Measurements from ENCODE around the gene H2AZ1. TPM values are rescaled to one million over a fixed set of nuclear protein-coding genes. Genes with fewer than 3 reads are reported as not detected.
"Not testable (repeated sequence)": the region's sequence is repeated elsewhere in the genome, so short reads cannot be mapped to it uniquely, and the experiment has no call there.

H2AZ1 gene
- total RNA-seq, 1 donor from 2014 or later: 318 TPM

DNA sequence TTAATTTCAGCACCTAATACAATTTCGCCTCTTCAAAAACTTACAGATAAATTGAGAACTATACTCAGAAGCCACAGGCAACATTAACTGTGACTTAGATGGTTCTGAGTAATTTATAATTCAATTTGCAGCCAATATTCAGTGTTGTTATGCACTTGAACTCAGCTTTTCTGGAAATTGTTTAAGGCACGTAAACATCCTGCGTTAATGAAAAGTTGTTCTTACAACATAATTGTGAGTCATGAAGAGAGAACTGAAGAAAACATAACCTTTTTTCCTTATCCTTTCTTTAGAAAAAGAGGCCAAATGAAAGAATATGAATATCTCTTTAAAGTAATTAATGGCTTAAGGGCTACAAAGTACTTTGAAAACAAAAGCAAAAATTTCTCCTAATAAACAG lies 16.6 kb upstream of the H2AZ1 start:
- H3K9me3 Mint-ChIP-seq (ENCODE audit: unreplicated experiment): no peaks in the 10 kb centered on the region
- no peaks in the 10 kb centered on the region for H3K36me3 Mint-ChIP-seq (ENCODE audit: low read depth, unreplicated experiment)
- no peak for DNase-seq (ENCODE audit: low spot score)
- no peak overlapping the region for H3K4me3 Mint-ChIP-seq (ENCODE audit: unreplicated experiment)
- H3K4me1 Mint-ChIP-seq (ENCODE audit: unreplicated experiment): peaks cover 3% of the 10 kb centered on the region
- no peaks in the 10 kb centered on the region for H3K27me3 Mint-ChIP-seq (ENCODE audit: unreplicated experiment)
- no peak overlapping the region for H3K27ac Mint-ChIP-seq (ENCODE audit: unreplicated experiment)
- TF ChIP-seq, protein P1, sequence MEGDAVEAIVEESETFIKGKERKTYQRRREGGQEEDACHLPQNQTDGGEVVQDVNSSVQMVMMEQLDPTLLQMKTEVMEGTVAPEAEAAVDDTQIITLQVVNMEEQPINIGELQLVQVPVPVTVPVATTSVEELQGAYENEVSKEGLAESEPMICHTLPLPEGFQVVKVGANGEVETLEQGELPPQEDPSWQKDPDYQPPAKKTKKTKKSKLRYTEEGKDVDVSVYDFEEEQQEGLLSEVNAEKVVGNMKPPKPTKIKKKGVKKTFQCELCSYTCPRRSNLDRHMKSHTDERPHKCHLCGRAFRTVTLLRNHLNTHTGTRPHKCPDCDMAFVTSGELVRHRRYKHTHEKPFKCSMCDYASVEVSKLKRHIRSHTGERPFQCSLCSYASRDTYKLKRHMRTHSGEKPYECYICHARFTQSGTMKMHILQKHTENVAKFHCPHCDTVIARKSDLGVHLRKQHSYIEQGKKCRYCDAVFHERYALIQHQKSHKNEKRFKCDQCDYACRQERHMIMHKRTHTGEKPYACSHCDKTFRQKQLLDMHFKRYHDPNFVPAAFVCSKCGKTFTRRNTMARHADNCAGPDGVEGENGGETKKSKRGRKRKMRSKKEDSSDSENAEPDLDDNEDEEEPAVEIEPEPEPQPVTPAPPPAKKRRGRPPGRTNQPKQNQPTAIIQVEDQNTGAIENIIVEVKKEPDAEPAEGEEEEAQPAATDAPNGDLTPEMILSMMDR (IDR thresholded peaks at IDR 0.05; ENCODE audit: unreplicated experiment): no peak

- Mint-ChIP-seq H3K36me3 (ENCODE audit: low read depth, unreplicated experiment) (no peaks in the 10 kb centered on the region), H3K4me3 (ENCODE audit: unreplicated experiment) (no peak overlapping the region), H3K9me3 (ENCODE audit: unreplicated experiment) (no peaks in the 10 kb centered on the region), H3K4me1 (ENCODE audit: unreplicated experiment) (peaks cover 3% of the 10 kb centered on the region), H3K27me3 (ENCODE audit: unreplicated experiment) (no peaks in the 10 kb centered on the region), H3K27ac (ENCODE audit: unreplicated experiment) (no peak overlapping the region)
- TF ChIP-seq, protein P1 (IDR thresholded peaks at IDR 0.05; ENCODE audit: unreplicated experiment): no peak
- no peak for DNase-seq (ENCODE audit: low spot score)
These were observed 15.7 kb upstream of the H2AZ1 start for GRCh38 chr4:99965674-99966350.

DNA sequence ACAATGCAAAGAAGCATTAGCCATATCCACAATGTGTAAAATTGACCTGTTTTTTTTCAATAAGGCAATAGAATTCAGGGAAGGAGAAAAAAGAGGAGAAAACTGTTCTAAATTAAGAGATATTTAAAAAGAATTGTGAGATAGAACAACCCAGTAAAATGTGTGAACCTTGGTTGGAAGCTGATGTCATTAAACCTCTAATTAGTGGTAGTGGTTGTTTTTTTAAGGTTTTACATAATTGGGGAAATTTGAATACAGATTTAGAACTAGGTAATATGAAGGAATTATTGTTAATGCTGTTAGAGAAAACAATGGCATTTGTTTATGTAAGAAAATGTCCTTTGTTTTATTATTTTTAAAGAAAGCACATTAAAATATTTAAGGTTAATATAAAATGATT lies 15.1 kb upstream of the H2AZ1 start:
- H3K4me3 Mint-ChIP-seq (ENCODE audit: unreplicated experiment): no peak overlapping the region
- no peak for DNase-seq (ENCODE audit: low spot score)
- H3K27ac Mint-ChIP-seq (ENCODE audit: unreplicated experiment): no peak overlapping the region
- H3K9me3 Mint-ChIP-seq (ENCODE audit: unreplicated experiment): no peaks in the 10 kb centered on the region
- no peaks in the 10 kb centered on the region for H3K27me3 Mint-ChIP-seq (ENCODE audit: unreplicated experiment)
- H3K4me1 Mint-ChIP-seq (ENCODE audit: unreplicated experiment): peaks cover 3% of the 10 kb centered on the region
- TF ChIP-seq, protein P1 (IDR thresholded peaks at IDR 0.05; ENCODE audit: unreplicated experiment): no peak
- no peaks in the 10 kb centered on the region for H3K36me3 Mint-ChIP-seq (ENCODE audit: low read depth, unreplicated experiment)

GRCh38 chr4:99961711-99962110 lies 11.6 kb upstream of the H2AZ1 start:
- no peak for DNase-seq (ENCODE audit: low spot score)
- H3K27me3 Mint-ChIP-seq (ENCODE audit: unreplicated experiment): no peaks in the 10 kb centered on the region

DNA sequence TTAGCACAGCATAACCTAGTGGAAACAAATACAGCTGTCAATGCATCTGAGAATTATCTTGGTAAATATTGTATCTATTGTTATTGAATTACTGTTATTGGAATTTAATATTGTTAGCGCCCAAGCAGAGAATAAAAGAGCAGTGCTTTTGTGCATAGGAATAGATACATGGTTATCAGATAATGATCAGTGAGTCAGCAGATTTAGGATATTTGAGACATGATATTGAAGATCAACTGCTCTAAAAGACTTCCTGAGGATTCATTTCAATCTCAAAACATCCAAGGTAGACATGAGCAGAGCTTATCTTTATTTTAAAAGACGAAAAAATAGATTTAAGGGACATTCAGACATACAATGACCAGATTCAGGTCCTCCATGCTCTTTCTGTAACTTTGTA lies 10.6 kb upstream of the H2AZ1 start:
- DNase-seq (ENCODE audit: low spot score): no peak
- H3K4me1 Mint-ChIP-seq (ENCODE audit: unreplicated experiment): no peaks in the 10 kb centered on the region
- TF ChIP-seq, protein P1 (IDR thresholded peaks at IDR 0.05; ENCODE audit: unreplicated experiment): no peak
- H3K27me3 Mint-ChIP-seq (ENCODE audit: unreplicated experiment): no peaks in the 10 kb centered on the region
- no peak overlapping the region for H3K4me3 Mint-ChIP-seq (ENCODE audit: unreplicated experiment)
- H3K36me3 Mint-ChIP-seq (ENCODE audit: low read depth, unreplicated experiment): peaks cover 5% of the 10 kb centered on the region
- H3K9me3 Mint-ChIP-seq (ENCODE audit: unreplicated experiment): no peaks in the 10 kb centered on the region
- no peak overlapping the region for H3K27ac Mint-ChIP-seq (ENCODE audit: unreplicated experiment)

More at GRCh38 chr4:99961711-99962110, 11.6 kb upstream of the H2AZ1 start:
- no peak overlapping the region for H3K4me3 Mint-ChIP-seq (ENCODE audit: unreplicated experiment)
- no peaks in the 10 kb centered on the region for H3K9me3 Mint-ChIP-seq (ENCODE audit: unreplicated experiment)
- no peak overlapping the region for H3K27ac Mint-ChIP-seq (ENCODE audit: unreplicated experiment)
- H3K4me1 Mint-ChIP-seq (ENCODE audit: unreplicated experiment): no peaks in the 10 kb centered on the region
- TF ChIP-seq, protein P1 (IDR thresholded peaks at IDR 0.05; ENCODE audit: unreplicated experiment): no peak
- no peaks in the 10 kb centered on the region for H3K36me3 Mint-ChIP-seq (ENCODE audit: low read depth, unreplicated experiment)

- not testable (repeated sequence) for H3K27me3 Mint-ChIP-seq (ENCODE audit: unreplicated experiment); H3K27ac Mint-ChIP-seq (ENCODE audit: unreplicated experiment); H3K36me3 Mint-ChIP-seq (ENCODE audit: low read depth, unreplicated experiment); DNase-seq (ENCODE audit: low spot score); H3K9me3 Mint-ChIP-seq (ENCODE audit: unreplicated experiment); H3K4me3 Mint-ChIP-seq (ENCODE audit: unreplicated experiment); H3K4me1 Mint-ChIP-seq (ENCODE audit: unreplicated experiment)
These were observed 8.1 kb upstream of the H2AZ1 start for GRCh38 chr4:99958207-99958606.

All from endothelial cell (in vitro differentiated cells).